Keratinocyte (primary cell): ENCODE measurements around the gene SLC2A9. TPM values are rescaled to one million over a fixed set of nuclear protein-coding genes. Genes with fewer than 3 reads are reported as not detected.

Experiments used
- DNase-seq: peaks from one replicate; pipeline ENCODE4 v3.0.0-alpha.2; 2011; ENCODE audit warnings: low read depth, missing footprints, low spot score
- FAIRE-seq: peaks from 2 replicates; lab custom pipeline; 2011; peaks lifted over from hg19 to GRCh38; lab: Jason Lieb, UNC
- H2AFZ ChIP-seq: 2 replicates; pipeline ENCODE4 v1.6.0; 2012; ENCODE audit warnings: low read length, control low read depth, inconsistent platforms; ENCODE audit not compliant: control insufficient read depth
- H3K27ac ChIP-seq: 2 replicates; pipeline ENCODE4 v1.5.1; 2011; ENCODE audit warnings: low read length; ENCODE audit not compliant: control insufficient read depth, insufficient read depth
- H3K27me3 ChIP-seq: 3 replicates; pipeline ENCODE4 v1.6.0; 2011; ENCODE audit warnings: low read length; ENCODE audit not compliant: control insufficient read depth, insufficient read depth; ENCODE audit errors: extremely low read depth
- H3K36me3 ChIP-seq, 2 experiments: 2 replicates in 1 of 2; 3 replicates in 1 of 2; pipeline ENCODE4 v1.5.1; 2011; ENCODE audit warnings: low read length in 2 of 2, mild to moderate bottlenecking in 1 of 2; ENCODE audit not compliant: control insufficient read depth in 2 of 2, insufficient read depth in 2 of 2; ENCODE audit errors: extremely low read depth in 1 of 2
- H3K4me1 ChIP-seq: 3 replicates; pipeline ENCODE4 v1.5.1; 2011; ENCODE audit warnings: low read length; ENCODE audit not compliant: control insufficient read depth, insufficient read depth; ENCODE audit errors: extremely low read depth
- H3K4me2 ChIP-seq: 3 replicates; pipeline ENCODE4 v1.6.0; 2011; ENCODE audit warnings: low read depth, low read length; ENCODE audit not compliant: control insufficient read depth, insufficient read depth; ENCODE audit errors: extremely low read depth
- H3K4me3 ChIP-seq, 3 experiments: fragments of 200-600 bp in 1 of 3; sonication (generic) in 1 of 3; 2 replicates in 2 of 3; 3 replicates in 1 of 3; pipeline ENCODE4 v1.5.1; 2011 to 2016; ENCODE audit warnings: low read length in 3 of 3, mild to moderate bottlenecking in 3 of 3, control low read depth in 2 of 3, inconsistent platforms in 1 of 3, low read depth in 1 of 3, mixed read lengths in 1 of 3, mixed run types in 1 of 3, moderate library complexity in 1 of 3; ENCODE audit not compliant: control insufficient read depth in 2 of 3, insufficient read depth in 2 of 3; ENCODE audit errors: extremely low read depth in 1 of 3
- H3K79me2 ChIP-seq: 2 replicates; pipeline ENCODE4 v1.6.0; 2012; ENCODE audit warnings: low read length; ENCODE audit not compliant: control insufficient read depth, insufficient read depth
- H3K9ac ChIP-seq: 3 replicates; pipeline ENCODE4 v1.6.0; 2011; ENCODE audit warnings: low read length; ENCODE audit not compliant: control insufficient read depth, insufficient read depth; ENCODE audit errors: extremely low read depth
- H3K9me1 ChIP-seq: 3 replicates; pipeline ENCODE4 v1.6.0; 2011; ENCODE audit warnings: low read length; ENCODE audit not compliant: control insufficient read depth, insufficient read depth; ENCODE audit errors: extremely low read depth
- H3K9me3 ChIP-seq: 2 replicates; pipeline ENCODE4 v1.5.1; 2012; ENCODE audit warnings: low read depth, low read length; ENCODE audit not compliant: control insufficient read depth
- H4K20me1 ChIP-seq: 3 replicates; pipeline ENCODE4 v1.6.0; 2011; ENCODE audit warnings: low read length; ENCODE audit not compliant: control insufficient read depth, insufficient read depth; ENCODE audit errors: extremely low read depth
- CTCF ChIP-seq, 3 experiments: IDR thresholded peaks in 1 of 3; conservative IDR thresholded peaks in 1 of 3; optimal IDR thresholded peaks in 1 of 3; 2 replicates in 2 of 3; 3 replicates in 1 of 3; pipeline versions ENCODE3 to v1.5.1; 2011; ENCODE audit warnings: low read length in 3 of 3, mild to moderate bottlenecking in 3 of 3, moderate library complexity in 2 of 3, control low read depth in 1 of 3, inconsistent platforms in 1 of 3; ENCODE audit not compliant: insufficient read depth in 2 of 3; ENCODE audit errors: extremely low read depth in 1 of 3
- EZH2 ChIP-seq: IDR thresholded peaks from one replicate; pipeline ENCODE4 v1.6.1; 2012; ENCODE audit warnings: inconsistent platforms, mild to moderate bottlenecking, low read length, moderate library complexity
- dilution Hi-C: fragments of 300-500 bp; cut with MboI; formaldehyde crosslinking; loops from one replicate; pipeline ENCODE4 v1.7.0; 2020; ENCODE audit warnings: low sequenced_read_pairs; ENCODE audit not compliant: extremely low pct_ligation_motif_present
- polyA plus RNA-seq, 5 experiments: library from polyadenylated mRNA; depleted of rRNA in 3 of 5; stranded (reverse) in 3 of 5; stranded (forward) in 1 of 5; unstranded in 1 of 5; fragments of >200 nt; gene quantifications; 1 replicate in 1 of 5; 2 replicates in 3 of 5; 3 replicates in 1 of 5; pipeline versions ENCODE4 v1.2.1 to v1.2.3, GENCODE V29; 2011 to 2012; ENCODE audit warnings: missing spikeins in 2 of 5, low read depth in 1 of 5, low replicate concordance in 1 of 5

SLC2A9 gene
- polyA plus RNA-seq, 1 donor (not counting 4 experiments of a cell fraction or from before 2014, with no cell fraction given) = 37.3 TPM

GRCh38 chr4:10030972-10031667 is 9.8 kb upstream of the SLC2A9 start:
- Histone ChIP-seq H2AFZ (no peak overlapping the region), H3K4me3 (no peak overlapping the region), H3K9me3 (no peaks in the 10 kb centered on the region), H3K4me1 (peaks cover 38% of the 10 kb centered on the region), H3K27ac (no peak overlapping the region), H3K79me2 (no peaks in the 10 kb centered on the region), H3K27me3 (peaks cover 3% of the 10 kb centered on the region), H3K36me3 (no peaks in the 10 kb centered on the region), H4K20me1 (no peaks in the 10 kb centered on the region), H3K4me2 (no peak overlapping the region), H3K9me1 (no peaks in the 10 kb centered on the region), H3K9ac (no peak overlapping the region)
- no peak for TF ChIP-seq CTCF (optimal IDR thresholded peaks at IDR 0.05 in 1 of 3, IDR thresholded peaks at IDR 0.05 in 1 of 3, conservative IDR thresholded peaks at IDR 0.05 in 1 of 3; ENCODE audit: extremely low read depth in 1 of 3, insufficient read depth in 2 of 3, low read length in 3 of 3)
- FAIRE-seq = no peak
- dilution Hi-C loops = no loop called here
- no peak for DNase-seq

GRCh38 chr4:10029403-10029802 is 8.1 kb upstream of the SLC2A9 start:
- no peaks in the 10 kb centered on the region for H3K9me3 ChIP-seq
- dilution Hi-C loops = no loop called here
- H3K9ac ChIP-seq = no peak overlapping the region
- TF ChIP-seq EZH2 (no peak), CTCF (optimal IDR thresholded peaks at IDR 0.05 in 1 of 3, IDR thresholded peaks at IDR 0.05 in 1 of 3, conservative IDR thresholded peaks at IDR 0.05 in 1 of 3; ENCODE audit: extremely low read depth in 1 of 3, insufficient read depth in 2 of 3, low read length in 3 of 3) (no peak)
- H3K27ac ChIP-seq = no peak overlapping the region
- no peak for DNase-seq
- H3K79me2 ChIP-seq = no peaks in the 10 kb centered on the region
- no peak for FAIRE-seq
- H3K4me1 ChIP-seq = peaks cover 37% of the 10 kb centered on the region
- H3K4me3 ChIP-seq = no peak overlapping the region
- H2AFZ ChIP-seq = no peak overlapping the region
- H4K20me1 ChIP-seq = no peaks in the 10 kb centered on the region
- H3K4me2 ChIP-seq = no peak overlapping the region
- peaks cover 3% of the 10 kb centered on the region for H3K27me3 ChIP-seq
- no peaks in the 10 kb centered on the region for H3K9me1 ChIP-seq
- no peaks in the 10 kb centered on the region for H3K36me3 ChIP-seq
